Psoas muscle (tissue), 8 donors: ENCODE data around the gene ADAMTS16. TPM values are rescaled to one million over a fixed set of nuclear protein-coding genes. Genes with fewer than 3 reads are reported as not detected.

Experiments used
- ATAC-seq, 4 donors: fragments of 200-7000 bp; cut with Tn5 transposase; one replicate each; pipeline ENCODE4 v1.9.1; 2020; ENCODE audit warnings: moderate library complexity in 3 of 4, mild to moderate bottlenecking in 2 of 4
- DNase-seq, 2 donors: peaks; one replicate each; pipeline ENCODE4 v3.0.0-alpha.2; 2020
- H3K27ac ChIP-seq: fragments of 200-600 bp; one replicate; pipeline ENCODE4 v1.8.0; 2022
- H3K27me3 ChIP-seq, 3 donors: fragments of 200-600 bp in 1 of 3; one replicate each; pipeline versions ENCODE4 v1.6.1 to v1.8.0; 2013 to 2022; ENCODE audit warnings: low read length in 2 of 3, mild to moderate bottlenecking in 2 of 3, moderate library complexity in 1 of 3; ENCODE audit not compliant: insufficient read depth in 3 of 3
- H3K36me3 ChIP-seq, 2 donors: fragments of 200-600 bp in 1 of 2; one replicate each; pipeline versions ENCODE4 v1.6.1 to v1.8.0; 2013 to 2022; ENCODE audit warnings: low read depth in 1 of 2, mild to moderate bottlenecking in 1 of 2, moderate library complexity in 1 of 2; ENCODE audit not compliant: insufficient read depth in 1 of 2
- H3K4me1 ChIP-seq: fragments of 200-600 bp; one replicate; pipeline ENCODE4 v1.8.0; 2022
- H3K4me3 ChIP-seq: fragments of 200-600 bp; one replicate; pipeline ENCODE4 v1.8.0; 2022; ENCODE audit warnings: mild to moderate bottlenecking
- H3K9me3 ChIP-seq: fragments of 200-600 bp; one replicate; pipeline ENCODE4 v1.8.0; 2022
- CTCF ChIP-seq: fragments of 200-600 bp; IDR thresholded peaks from one replicate; pipeline ENCODE4 v1.8.0; 2022; ENCODE audit warnings: antibody characterized with exemption
- WGBS, 3 donors: extraction: QIAGEN DNeasy Blood & Tissue Kit; methylation state at CpG; one replicate each; pipeline versions ENCODE4 v1.1.6 to v1.1.7; 2013; 5-methylcytosine and 5-hydroxymethylcytosine counted together
- intact Hi-C, 2 donors: fragments of 100-400 bp; cut with DNase I; formaldehyde crosslinking; loops; one replicate each; pipeline versions ENCODE4 v1.11.0 to v1.14.2; 2022
- polyA plus RNA-seq, 3 donors: library from polyadenylated mRNA; stranded (reverse); fragments of 200-250 nt; gene quantifications; one replicate each; pipeline ENCODE4 v1.2.3, GENCODE V29; 2013
- total RNA-seq, 4 donors: library from RNA; stranded (reverse); fragmentation: NEBNext Ultra II Directional in 2 of 4; extraction: Animal tissue kit (Norgen Biotek cat#: 25700) in 2 of 4; gene quantifications; one replicate each; pipeline versions ENCODE4 v1.2.1 to v1.2.4, GENCODE V29; 2021 to 2023
- donor health status: healthy with polysubstance abuse.
- donor health status: DM: no; HTN: no; CAD: no; lungs with moderate emphysema.
- donor health status: Bipolar disorder and iron deficiency.
- donor health status: healthy.
- donor health status: DM: yes; HTN: yes; CAD: no.
- donor health status: DM: no; HTN: no; CAD: no.
- donor health status: DM: no; HTN: no; CAD: no.
- donor health status: DM: yes; HTN: yes; CAD: no.

ADAMTS16 gene
- total and polyA plus RNA-seq, 7 donors: 0.01 to 0.27 (median 0.06) TPM; not detected in 1

DNA sequence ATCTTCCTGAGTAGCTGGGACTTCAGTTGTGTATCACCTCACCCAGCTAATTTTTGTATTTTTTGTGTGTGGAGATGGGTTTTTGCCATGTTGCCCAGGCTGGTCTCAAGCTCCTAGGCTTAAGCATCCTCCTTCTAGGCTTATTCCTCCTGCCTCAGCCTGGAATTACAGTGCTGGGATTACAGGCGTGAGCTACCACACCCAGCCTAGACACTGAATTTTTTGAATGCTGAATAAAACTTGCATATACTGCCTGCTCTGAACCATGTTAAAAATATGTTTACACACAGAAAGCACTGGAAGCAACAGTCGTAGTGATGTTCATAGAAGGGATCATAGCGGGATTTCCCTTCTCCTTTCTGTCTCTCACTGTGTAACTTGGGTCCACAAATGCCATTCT is 161.0 kb downstream of the ADAMTS16 start:
- no peaks in the 10 kb centered on the region for H3K27me3 ChIP-seq
- DNase-seq: no peak
- no peak for TF ChIP-seq CTCF
- 0 to 47% (median 0%) methylated on average over 3 of the region's 3 CpGs for WGBS, 3 donors
- ATAC-seq: no peak
- H3K4me1 ChIP-seq: no peaks in the 10 kb centered on the region
- no peak overlapping the region for H3K4me3 ChIP-seq
- H3K9me3 ChIP-seq: no peaks in the 10 kb centered on the region
- H3K27ac ChIP-seq: no peak overlapping the region
- no peaks in the 10 kb centered on the region for H3K36me3 ChIP-seq
- intact Hi-C loops: no loop called here

- Histone ChIP-seq H3K4me3 (no peak overlapping the region), H3K4me1 (no peaks in the 10 kb centered on the region), H3K27ac (no peak overlapping the region), H3K9me3 (no peaks in the 10 kb centered on the region), H3K36me3 (no peaks in the 10 kb centered on the region), H3K27me3 (no peaks in the 10 kb centered on the region)
- no peak for DNase-seq
- 60 to 67% (median 61%) methylated on average over 4 of the region's 4 CpGs for WGBS, 3 donors
- no peak for ATAC-seq
- no peak for TF ChIP-seq CTCF
- intact Hi-C loops: no loop called here
Measured at GRCh38 chr5:5302201-5302600, 162.1 kb downstream of the ADAMTS16 start.

- Histone ChIP-seq H3K4me3 (no peak overlapping the region), H3K9me3 (no peaks in the 10 kb centered on the region), H3K27ac (no peak overlapping the region), H3K36me3 (no peaks in the 10 kb centered on the region), H3K27me3 (no peaks in the 10 kb centered on the region), H3K4me1 (no peaks in the 10 kb centered on the region)
- no peak for TF ChIP-seq CTCF
- no peak for DNase-seq
- intact Hi-C loops: no loop called here
- ATAC-seq: no peak
- 94 to 95% (median 95%) methylated on average over 15 of the region's 15 CpGs for WGBS, 3 donors
Measured at GRCh38 chr5:5303242-5303641, 163.1 kb downstream of the ADAMTS16 start.

- ATAC-seq (peak in 2 of 4 donors; percentile 31 to 48), DNase-seq (no peak)
- 16 to 27% (median 19%) methylated on average over 10 of the region's 10 CpGs for WGBS, 3 donors
- H3K9me3 ChIP-seq: no peaks in the 10 kb centered on the region
- TF ChIP-seq CTCF: no peak
- H3K4me1 ChIP-seq: no peaks in the 10 kb centered on the region
- intact Hi-C loops: no loop called here
- H3K27me3 ChIP-seq: no peaks in the 10 kb centered on the region
- no peak overlapping the region for H3K27ac ChIP-seq
- H3K4me3 ChIP-seq: peak overlapping the region; percentile 15
- H3K36me3 ChIP-seq: no peaks in the 10 kb centered on the region
Measured at GRCh38 chr5:5304361-5305020, 164.4 kb downstream of the ADAMTS16 start.

DNA sequence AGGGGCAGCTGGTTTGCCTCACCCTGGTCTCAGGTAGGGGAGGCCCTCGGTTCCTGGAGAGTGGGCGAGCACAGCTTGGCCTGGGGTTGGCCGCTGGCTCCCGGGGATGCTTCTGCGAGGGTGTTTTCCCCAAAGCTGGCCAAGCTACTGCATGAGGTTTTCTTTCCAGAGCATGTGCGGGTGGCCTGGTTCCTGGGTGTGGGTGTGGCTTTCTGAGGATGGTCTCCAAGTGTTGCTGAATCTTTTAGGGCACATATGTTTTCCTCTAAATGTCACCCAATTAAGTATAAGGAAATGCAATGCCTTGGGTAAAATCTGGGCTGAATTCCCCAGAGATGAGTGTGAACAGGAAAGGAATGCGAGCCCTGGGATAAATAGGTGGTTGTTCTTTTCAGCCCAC is 166.6 kb downstream of the ADAMTS16 start:
- Histone ChIP-seq H3K4me1 (no peaks in the 10 kb centered on the region), H3K36me3 (no peaks in the 10 kb centered on the region), H3K4me3 (no peak overlapping the region), H3K27ac (no peak overlapping the region), H3K27me3 (no peaks in the 10 kb centered on the region), H3K9me3 (no peaks in the 10 kb centered on the region)
- DNase-seq (no peak), ATAC-seq (no peak)
- 59 to 73% (median 72%) methylated on average over 7 of the region's 7 CpGs for WGBS, 3 donors
- TF ChIP-seq CTCF: no peak
- intact Hi-C loops: no loop called here
